Measurements from ENCODE around the gene DBX2. TPM values are rescaled to one million over a fixed set of nuclear protein-coding genes. Genes with fewer than 3 reads are reported as not detected.

Gene DBX2
- total RNA-seq, 1 donor from 2014 or later, result 0.14 TPM

DNA sequence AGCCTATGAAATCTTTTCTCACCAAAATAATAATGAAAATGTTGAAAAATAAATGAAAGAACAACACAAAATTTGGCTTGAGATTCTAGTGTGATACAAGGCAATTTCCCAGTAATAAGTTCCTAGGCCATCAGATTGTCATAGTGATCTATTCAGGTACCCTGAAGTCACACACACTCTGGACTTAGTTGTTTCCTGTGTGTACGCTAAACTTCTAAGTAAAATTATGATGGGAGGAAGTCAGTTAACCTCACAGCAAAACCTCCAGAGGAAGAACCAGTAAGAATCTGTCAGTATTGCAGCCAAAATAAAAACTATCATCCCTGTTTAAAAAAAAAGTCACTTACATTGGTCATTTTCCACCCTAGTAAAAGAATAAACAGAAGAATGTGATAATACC is 81.9 kb downstream of the DBX2 start:
- Histone ChIP-seq H3K27ac (replicated peaks) (no peak overlapping the region), H3K4me3 (no peak overlapping the region), H3K4me1 (no peaks in the 10 kb centered on the region), H3K27me3 (ENCODE audit: low read depth) (no peaks in the 10 kb centered on the region), H3K9me3 (replicated peaks) (peaks cover 27% of the 10 kb centered on the region), H3K36me3 (no peaks in the 10 kb centered on the region)
- intact Hi-C loops (cut with micrococcal nuclease), result no loop called here
- no peak for DNase-seq
- TF ChIP-seq, protein P1, sequence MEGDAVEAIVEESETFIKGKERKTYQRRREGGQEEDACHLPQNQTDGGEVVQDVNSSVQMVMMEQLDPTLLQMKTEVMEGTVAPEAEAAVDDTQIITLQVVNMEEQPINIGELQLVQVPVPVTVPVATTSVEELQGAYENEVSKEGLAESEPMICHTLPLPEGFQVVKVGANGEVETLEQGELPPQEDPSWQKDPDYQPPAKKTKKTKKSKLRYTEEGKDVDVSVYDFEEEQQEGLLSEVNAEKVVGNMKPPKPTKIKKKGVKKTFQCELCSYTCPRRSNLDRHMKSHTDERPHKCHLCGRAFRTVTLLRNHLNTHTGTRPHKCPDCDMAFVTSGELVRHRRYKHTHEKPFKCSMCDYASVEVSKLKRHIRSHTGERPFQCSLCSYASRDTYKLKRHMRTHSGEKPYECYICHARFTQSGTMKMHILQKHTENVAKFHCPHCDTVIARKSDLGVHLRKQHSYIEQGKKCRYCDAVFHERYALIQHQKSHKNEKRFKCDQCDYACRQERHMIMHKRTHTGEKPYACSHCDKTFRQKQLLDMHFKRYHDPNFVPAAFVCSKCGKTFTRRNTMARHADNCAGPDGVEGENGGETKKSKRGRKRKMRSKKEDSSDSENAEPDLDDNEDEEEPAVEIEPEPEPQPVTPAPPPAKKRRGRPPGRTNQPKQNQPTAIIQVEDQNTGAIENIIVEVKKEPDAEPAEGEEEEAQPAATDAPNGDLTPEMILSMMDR (IDR thresholded peaks at IDR 0.05; ENCODE audit: borderline replicate concordance), result no peak

Other genes with a start within 250 kb of the DBX2 start
- gene NELL2, start 174.8 kb downstream of the DBX2 start, total RNA-seq, result 0.55 TPM
- gene ANO6, start 165.0 kb upstream of the DBX2 start, total RNA-seq, result 46.2 TPM